Central memory CD4-positive, alpha-beta T cell (primary cell): ENCODE results near the gene DZIP3.
"Not testable (repeated sequence)": the region's sequence is repeated elsewhere in the genome, so short reads cannot be mapped to it uniquely, and the experiment has no call there.

Experiments
- DNase-seq: peaks from one replicate; pipeline ENCODE4 v3.0.0; 2022

DZIP3 gene

GRCh38 chr3:108599677-108600409 lies 10.3 kb downstream of the DZIP3 start:
- DNase-seq = no peak

- peak; percentile 44 for DNase-seq
Measured at GRCh38 chr3:108602249-108602934, 12.9 kb downstream of the DZIP3 start.

GRCh38 chr3:108602935-108603294 lies 13.4 kb downstream of the DZIP3 start:
- no peak for DNase-seq

- DNase-seq = peak; percentile 38
Measured at GRCh38 chr3:108603691-108604090, 14.2 kb downstream of the DZIP3 start.

- no peak for DNase-seq
Measured at GRCh38 chr3:108605028-108605427, 15.5 kb downstream of the DZIP3 start.

- no peak for DNase-seq
Measured at GRCh38 chr3:108605491-108605890, 16.0 kb downstream of the DZIP3 start.

GRCh38 chr3:108608750-108609149 lies 19.2 kb downstream of the DZIP3 start:
- no peak for DNase-seq

GRCh38 chr3:108610651-108611050 lies 21.1 kb downstream of the DZIP3 start:
- no peak for DNase-seq

- not testable (repeated sequence) for DNase-seq
Measured at GRCh38 chr3:108616090-108616489, 26.6 kb downstream of the DZIP3 start.

- no peak for DNase-seq
Measured at GRCh38 chr3:108620250-108620649, 30.7 kb downstream of the DZIP3 start.

GRCh38 chr3:108623504-108623903 lies 34.0 kb downstream of the DZIP3 start:
- DNase-seq = no peak

GRCh38 chr3:108629974-108630373 lies 40.5 kb downstream of the DZIP3 start:
- DNase-seq = no peak

GRCh38 chr3:108642526-108642925 lies 53.0 kb downstream of the DZIP3 start:
- no peak for DNase-seq

- no peak for DNase-seq
Measured at GRCh38 chr3:108645364-108645763, 55.8 kb downstream of the DZIP3 start.

GRCh38 chr3:108655664-108656063 lies 66.1 kb downstream of the DZIP3 start:
- not testable (repeated sequence) for DNase-seq

GRCh38 chr3:108661699-108662098 lies 72.2 kb downstream of the DZIP3 start:
- no peak for DNase-seq

GRCh38 chr3:108662142-108662738 lies 72.7 kb downstream of the DZIP3 start:
- DNase-seq = peak; percentile 66

GRCh38 chr3:108664266-108664665 lies 74.7 kb downstream of the DZIP3 start:
- no peak for DNase-seq

- no peak for DNase-seq
Measured at GRCh38 chr3:108667312-108667711, 77.8 kb downstream of the DZIP3 start.

GRCh38 chr3:108669208-108669607 lies 79.7 kb downstream of the DZIP3 start:
- no peak for DNase-seq

GRCh38 chr3:108672701-108673100 lies 83.2 kb downstream of the DZIP3 start:
- no peak for DNase-seq

- DNase-seq = no peak
Measured at GRCh38 chr3:108673988-108674661, 84.6 kb downstream of the DZIP3 start.

- no peak for DNase-seq
Measured at GRCh38 chr3:108677811-108678210, 88.3 kb downstream of the DZIP3 start.
